NCI-H1417 (cell line): ENCODE data around the gene CRYBB2.
"Not testable (repeated sequence)": the region's sequence is repeated elsewhere in the genome, so short reads cannot be mapped to it uniquely, and the experiment has no call there.

Experiments used
- DNase-seq, 3 experiments: peaks; one replicate each; lab custom pipeline; 2025; lab: John Stamatoyannopoulos, UW

The CRYBB2 gene

GRCh38 chr22:25233706-25234105, 14.3 kb downstream of the CRYBB2 start:
- not testable (repeated sequence) for DNase-seq

- peak; percentile 62 to 79 (median 65) for DNase-seq
Measured at GRCh38 chr22:25235547-25236290, 16.3 kb downstream of the CRYBB2 start.

GRCh38 chr22:25236417-25236816, 17.0 kb downstream of the CRYBB2 start:
- no peak for DNase-seq

GRCh38 chr22:25237503-25237902, 18.1 kb downstream of the CRYBB2 start:
- DNase-seq, result no peak

GRCh38 chr22:25238058-25238457, 18.6 kb downstream of the CRYBB2 start:
- DNase-seq, result not testable (repeated sequence)

- DNase-seq, result not testable (repeated sequence)
Measured at GRCh38 chr22:25255169-25255568, 35.7 kb downstream of the CRYBB2 start.

- not testable (repeated sequence) for DNase-seq
Measured at GRCh38 chr22:25267567-25267966, 48.1 kb downstream of the CRYBB2 start.

- not testable (repeated sequence) for DNase-seq
Measured at GRCh38 chr22:25268902-25269301, 49.5 kb downstream of the CRYBB2 start.

- DNase-seq, result not testable (repeated sequence)
Measured at GRCh38 chr22:25270061-25270460, 50.6 kb downstream of the CRYBB2 start.

- DNase-seq, result not testable (repeated sequence)
Measured at GRCh38 chr22:25273231-25273630, 53.8 kb downstream of the CRYBB2 start.

GRCh38 chr22:25273928-25274327, 54.5 kb downstream of the CRYBB2 start:
- DNase-seq, result not testable (repeated sequence)

- DNase-seq, result not testable (repeated sequence)
Measured at GRCh38 chr22:25280118-25280517, 60.7 kb downstream of the CRYBB2 start.
